Activated T-cell treated with anti-CD3 and anti-CD28 coated beads for 48 hours (primary cell): ENCODE results near the gene GSK3B.
"Not testable (repeated sequence)": the region's sequence is repeated elsewhere in the genome, so short reads cannot be mapped to it uniquely, and the experiment has no call there.

Experiments
- DNase-seq: peaks from one replicate; pipeline ENCODE4 v3.0.0-alpha.2; 2020; ENCODE audit warnings: low read depth

Gene GSK3B

DNA sequence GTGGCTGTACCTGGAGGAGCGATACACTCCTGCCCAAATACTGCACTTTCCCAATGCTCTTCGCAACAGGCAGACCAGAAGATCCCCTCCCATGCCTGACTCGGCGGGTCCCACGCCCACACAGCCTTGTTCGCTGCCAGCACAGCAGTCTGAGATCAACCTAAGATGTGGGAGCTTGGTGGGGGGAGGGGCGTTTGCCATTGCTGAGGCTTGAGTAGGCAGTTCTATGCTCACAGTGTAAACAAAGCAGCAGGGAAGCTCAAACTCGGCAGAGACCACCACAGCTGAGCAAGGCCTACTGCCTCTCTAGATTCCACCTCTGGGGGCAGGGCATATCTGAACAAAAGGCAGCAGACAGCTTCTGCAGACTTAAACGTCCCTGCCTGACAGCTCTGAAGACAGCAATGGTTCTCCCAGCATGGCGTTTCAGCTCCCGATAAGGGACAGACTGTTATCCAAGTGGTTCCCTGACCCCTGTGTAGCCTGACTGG, 90.2 kb downstream of the GSK3B start:
- peak; percentile 6 for DNase-seq

DNA sequence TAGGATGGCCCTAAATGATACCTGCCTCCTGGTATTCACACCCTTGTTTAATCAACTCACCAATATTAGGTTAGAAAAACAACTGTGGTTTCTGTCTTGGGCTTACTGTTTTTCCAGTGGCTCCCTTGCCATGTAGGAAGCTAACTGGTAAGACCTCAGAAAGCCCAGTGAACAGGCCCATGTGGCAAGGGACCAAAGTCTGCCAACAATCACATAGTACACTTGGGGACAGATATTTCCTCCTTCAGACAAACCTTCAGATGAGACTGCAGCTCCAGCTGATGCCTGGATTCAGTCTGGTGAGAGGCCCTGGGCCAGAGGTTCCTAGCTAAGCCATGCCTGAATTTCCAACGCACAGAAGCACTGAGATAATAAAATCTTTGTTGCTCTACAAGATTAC, 96.1 kb downstream of the GSK3B start:
- DNase-seq, result no peak

DNA sequence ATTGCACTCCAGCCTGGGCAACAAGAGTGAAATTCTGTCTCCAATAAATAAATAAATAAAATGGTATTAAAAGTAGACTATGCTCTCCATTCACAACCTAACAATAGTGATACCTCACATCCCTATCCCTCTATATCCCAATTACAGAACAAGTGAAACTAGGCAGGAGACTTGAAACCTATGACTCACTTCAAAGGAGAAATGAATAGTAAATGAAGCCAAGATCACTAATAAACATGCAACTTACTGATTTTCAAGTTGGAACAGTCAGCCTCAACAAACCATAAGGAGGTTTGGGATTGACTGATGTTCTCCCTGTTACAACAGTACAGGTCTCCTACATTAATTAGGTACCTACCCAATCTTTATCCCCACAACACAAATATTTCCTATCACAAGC, 103.4 kb downstream of the GSK3B start:
- no peak for DNase-seq

GRCh38 chr3:119989981-119990655, 104.1 kb downstream of the GSK3B start:
- no peak for DNase-seq

GRCh38 chr3:119986812-119987211, 107.4 kb downstream of the GSK3B start:
- DNase-seq, result not testable (repeated sequence)

- no peak for DNase-seq
Measured at GRCh38 chr3:119981386-119981785, 112.9 kb downstream of the GSK3B start.

DNA sequence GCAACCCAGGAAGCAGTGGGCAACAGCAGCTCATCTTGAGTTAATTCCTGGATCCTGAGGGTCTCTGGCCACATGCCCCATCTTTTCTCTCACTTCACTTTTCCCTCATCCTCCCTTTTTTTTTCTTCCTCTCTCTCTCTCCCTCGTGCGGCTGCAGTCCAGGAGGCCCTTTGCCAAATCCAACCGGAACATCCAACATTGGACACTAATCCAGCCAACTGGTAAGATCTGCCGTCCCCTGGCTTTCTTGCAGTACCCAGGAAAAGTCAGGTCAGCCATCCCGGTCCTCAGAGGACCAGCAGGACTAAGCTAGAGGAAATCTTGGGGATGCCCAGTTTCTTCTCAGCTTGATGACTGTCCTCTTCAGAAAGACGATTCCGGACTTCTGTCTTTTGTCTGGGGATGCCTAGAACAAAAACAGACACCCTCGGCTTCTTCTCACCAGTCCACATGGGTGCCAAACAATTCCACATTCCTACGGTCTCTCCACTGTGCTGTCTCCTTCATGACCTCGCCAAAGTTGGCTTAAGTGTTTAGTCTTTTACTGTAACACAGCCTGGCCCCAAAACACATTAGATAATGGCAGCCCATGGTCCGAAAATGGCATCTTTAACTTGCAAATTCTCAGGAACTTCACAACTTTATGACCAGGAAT, 115.6 kb downstream of the GSK3B start:
- no peak for DNase-seq

- no peak for DNase-seq
Measured at GRCh38 chr3:119977353-119977752, 116.9 kb downstream of the GSK3B start.

- DNase-seq, result no peak
Measured at GRCh38 chr3:119976214-119976613, 118.0 kb downstream of the GSK3B start.

- DNase-seq, result no peak
Measured at GRCh38 chr3:119974656-119975055, 119.6 kb downstream of the GSK3B start.

DNA sequence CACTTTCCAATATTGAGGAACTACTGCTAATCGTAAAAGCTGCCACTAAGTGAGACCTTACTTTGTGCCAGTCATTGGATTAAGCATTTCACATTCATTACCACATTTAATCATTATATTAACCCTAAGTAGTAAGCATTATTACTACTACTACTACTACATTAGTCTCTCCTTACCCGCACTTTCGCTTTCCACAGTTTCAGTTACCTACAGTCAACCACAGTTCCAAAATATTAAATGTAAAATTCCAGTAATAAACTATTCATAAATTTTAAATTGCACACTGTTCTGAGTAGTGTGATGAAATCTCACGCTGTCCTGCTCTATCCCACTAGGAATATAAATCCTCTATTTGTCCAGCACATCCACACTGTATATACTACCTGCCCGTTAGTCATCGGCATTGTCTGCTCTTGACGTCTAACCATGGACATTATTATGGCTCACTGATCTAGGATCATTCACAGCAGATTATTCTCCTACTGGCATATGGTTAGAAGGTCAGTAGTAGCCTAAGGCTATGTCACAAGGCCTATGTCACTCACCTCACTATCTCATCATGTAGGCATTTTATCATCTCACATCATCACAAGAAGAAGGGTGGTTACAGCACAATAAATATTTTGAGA, 121.1 kb downstream of the GSK3B start:
- no peak for DNase-seq

- DNase-seq, result no peak
Measured at GRCh38 chr3:119969759-119970158, 124.5 kb downstream of the GSK3B start.

- no peak for DNase-seq
Measured at GRCh38 chr3:119967353-119968006, 126.8 kb downstream of the GSK3B start.

GRCh38 chr3:119965692-119966091, 128.6 kb downstream of the GSK3B start:
- DNase-seq, result no peak

DNA sequence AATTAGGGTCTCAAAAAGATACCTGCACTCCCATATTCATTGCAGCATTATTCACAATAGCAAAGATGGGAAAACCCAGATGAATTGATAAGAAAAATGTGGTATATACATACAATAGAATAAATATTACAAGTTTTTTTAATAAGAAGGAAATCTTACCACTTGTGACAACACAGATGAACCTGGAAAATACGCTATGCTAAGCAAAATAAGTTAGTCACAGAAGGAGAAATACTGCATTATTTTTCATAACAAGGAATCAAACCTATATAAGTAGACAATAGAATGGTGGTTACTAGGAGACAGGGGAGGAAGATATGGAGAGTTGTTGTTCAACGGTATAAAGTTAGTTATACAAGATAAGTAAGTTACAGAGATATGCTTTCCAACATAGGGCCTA, 130.0 kb downstream of the GSK3B start:
- no peak for DNase-seq

DNA sequence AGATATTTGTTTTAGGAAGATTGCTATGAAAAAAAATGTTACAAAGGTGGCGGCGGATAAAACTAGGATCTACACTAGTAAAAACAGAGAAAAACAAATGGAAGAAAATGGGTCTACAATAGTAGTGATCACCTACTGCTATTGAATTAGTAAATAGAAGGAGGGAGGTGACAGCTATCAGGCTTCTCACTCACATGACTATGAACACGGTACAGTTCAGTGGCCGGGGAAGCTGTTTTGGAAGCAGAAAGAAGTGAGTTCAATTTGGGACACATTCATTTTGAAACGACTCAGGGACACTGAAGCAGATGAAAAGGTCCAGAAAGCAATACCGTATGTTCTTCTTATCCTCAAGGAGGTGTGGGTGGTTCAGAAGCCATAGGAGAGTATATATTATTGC, 138.3 kb downstream of the GSK3B start:
- no peak for DNase-seq

DNA sequence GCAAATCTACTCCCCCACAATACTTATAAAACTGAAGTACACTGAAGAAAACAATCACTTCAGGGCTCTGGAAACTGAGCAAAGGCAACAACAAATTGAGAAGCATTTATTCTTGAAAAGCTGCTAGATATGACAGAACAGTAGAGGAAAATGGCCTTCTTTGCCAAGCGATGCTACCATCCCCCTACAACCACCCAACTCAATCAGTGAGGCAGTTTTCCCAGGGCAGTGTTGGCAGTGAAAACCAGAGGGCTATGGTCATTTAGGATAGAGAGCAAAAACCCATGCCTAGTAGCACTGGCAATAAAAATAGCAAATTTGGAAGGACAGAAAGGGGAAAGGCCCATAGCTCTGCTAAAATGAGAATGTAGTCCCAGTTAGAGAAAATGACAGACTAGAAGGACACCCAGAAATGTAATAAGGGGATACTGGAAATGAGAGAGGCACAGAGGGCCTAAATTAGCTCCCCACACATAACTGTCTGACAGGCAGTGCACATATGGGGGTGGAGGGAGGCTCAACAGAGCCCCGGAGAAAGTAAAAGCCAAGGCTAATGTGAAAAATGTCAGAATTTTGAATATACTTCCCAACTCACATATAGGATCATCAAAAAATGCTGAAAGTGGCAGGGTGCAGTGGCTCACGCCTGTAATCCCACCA, 143.5 kb downstream of the GSK3B start:
- DNase-seq, result no peak

GRCh38 chr3:119945291-119945690, 149.0 kb downstream of the GSK3B start:
- no peak for DNase-seq

DNA sequence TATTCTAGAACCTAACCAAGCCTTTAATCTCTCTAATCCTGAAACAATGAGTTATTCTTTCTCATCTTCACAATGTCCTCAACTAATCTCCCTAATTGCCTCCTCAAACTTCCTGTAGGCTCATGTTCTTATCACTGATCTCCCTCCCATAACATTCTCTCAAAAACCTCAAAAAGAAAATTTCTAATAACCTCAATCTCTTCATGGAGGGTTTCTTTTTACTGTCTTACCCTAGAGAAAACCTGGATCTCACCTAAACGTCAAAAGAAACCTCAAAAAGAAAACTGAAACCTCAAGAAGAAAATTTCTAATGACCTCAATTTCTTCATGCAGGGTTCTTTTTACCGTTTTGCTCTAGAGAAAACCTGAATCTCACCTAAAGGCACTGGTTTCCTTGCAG, 150.2 kb downstream of the GSK3B start:
- DNase-seq, result no peak

- DNase-seq, result no peak
Measured at GRCh38 chr3:119939077-119939476, 155.2 kb downstream of the GSK3B start.

GRCh38 chr3:119937229-119937628, 157.0 kb downstream of the GSK3B start:
- peak; percentile 22 for DNase-seq

DNA sequence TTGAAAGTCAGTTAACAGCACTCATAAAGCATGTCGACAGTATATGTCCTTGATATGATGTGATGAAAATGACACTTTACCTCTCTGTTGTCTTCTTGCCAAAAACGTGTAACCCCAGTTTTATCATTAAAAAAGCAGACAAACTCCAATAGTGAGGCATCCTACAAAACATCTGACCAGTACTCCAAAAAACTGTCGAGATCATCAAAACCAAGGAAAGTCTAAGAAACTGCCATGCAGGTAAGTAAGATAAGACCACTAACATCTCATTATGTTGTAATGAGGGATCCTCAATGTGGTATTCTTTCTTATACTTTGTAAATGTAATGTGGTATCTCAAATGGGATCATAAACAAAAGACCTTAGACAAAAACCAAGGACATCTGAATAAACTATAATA, 160.0 kb downstream of the GSK3B start:
- no peak for DNase-seq
